HCT116 (cell line): Measurements from ENCODE around the gene LY6G6C. TPM values are rescaled to one million over a fixed set of nuclear protein-coding genes. Genes with fewer than 3 reads are reported as not detected.

Experiments
- ATAC-seq: fragments of 200-7000 bp; cut with Tn5 transposase; 2 replicates; pipeline ENCODE4 v1.9.1; 2020; ENCODE audit warnings: mild to moderate bottlenecking, moderate library complexity
- BruUV-seq: library from RNA; stranded (reverse); fragments of 400-500 nt; replicated peaks from 2 replicates; lab custom pipeline; 2021; lab: Mats Ljungman, UMichigan
- CTCF ChIA-PET: fragments of 300-600 bp; sonication (Branson Sonifier 250); formaldehyde crosslinking; loops from one replicate; lab custom pipeline; 2021; ENCODE audit warnings: antibody characterized with exemption; lab: Charles Lee
- POLR2A ChIA-PET: fragments of 300-600, 350-600 bp; sonication (Branson Sonifier 250); formaldehyde crosslinking; loops from one replicate; lab custom pipeline; 2021; ENCODE audit warnings: antibody characterized with exemption; lab: Charles Lee
- RAD21 ChIA-PET, 2 experiments: fragments of 300-600 bp; sonication (Branson Sonifier 250); formaldehyde crosslinking; loops; one replicate each; lab custom pipeline; 2023; ENCODE audit warnings: low total read pairs in 2 of 2; ENCODE audit not compliant: uncharacterized antibody in 2 of 2, unreplicated experiment in 2 of 2, low non-redundant PET in 1 of 2; lab: Charles Lee
- DNase-seq: peaks from one replicate; pipeline ENCODE4 v3.0.0-alpha.2; 2010; ENCODE audit warnings: low read depth, low spot score
- H2AFZ ChIP-seq: fragments of 200-600 bp; shearing (Covaris generic), sonication (generic); 2 replicates; pipeline ENCODE4 v1.6.1; 2017; ENCODE audit warnings: low read depth, mixed run types, mixed read lengths, antibody characterized with exemption, low read length; ENCODE audit not compliant: poor library complexity, severe bottlenecking
- H3K27ac ChIP-seq: 2 replicates; pipeline ENCODE4 v1.5.1; 2012; ENCODE audit warnings: low read depth, low read length
- H3K27me3 ChIP-seq: fragments of 200-600 bp; sonication (generic); 2 replicates; pipeline ENCODE4 v1.6.1; 2016; ENCODE audit warnings: mixed run types, low read length, mixed read lengths; ENCODE audit not compliant: insufficient read depth
- H3K36me3 ChIP-seq, 2 experiments: fragments of 200-500 bp in 1 of 2; fragments of 200-600 bp in 1 of 2; sonication (Bioruptor generic) in 1 of 2; sonication (generic) in 1 of 2; 2 replicates each; pipeline versions ENCODE4 v1.5.1 to v1.6.1; 2014 to 2016; ENCODE audit warnings: low read length in 2 of 2, inconsistent platforms in 1 of 2, mixed read lengths in 1 of 2, mixed run types in 1 of 2; ENCODE audit not compliant: insufficient read depth in 2 of 2, control insufficient read depth in 1 of 2
- H3K4me1 ChIP-seq, 2 experiments: fragments of 200-600 bp in 1 of 2; sonication (generic) in 1 of 2; 2 replicates each; pipeline versions ENCODE4 v1.5.1 to v1.6.1; 2012 to 2017; ENCODE audit warnings: low read length in 2 of 2, inconsistent platforms in 1 of 2, mild to moderate bottlenecking in 1 of 2, mixed read lengths in 1 of 2, mixed run types in 1 of 2, moderate library complexity in 1 of 2; ENCODE audit not compliant: insufficient read depth in 2 of 2, control insufficient read depth in 1 of 2
- H3K4me2 ChIP-seq: fragments of 200-600 bp; sonication (generic); 2 replicates; pipeline ENCODE4 v1.6.1; 2017; ENCODE audit warnings: mixed run types, low read length, mixed read lengths
- H3K4me3 ChIP-seq, 2 experiments: fragments of 200-600 bp in 1 of 2; sonication (generic) in 1 of 2; replicated peaks in 1 of 2; 2 replicates each; pipeline ENCODE4 v1.5.1; 2011 to 2016; ENCODE audit warnings: low read length in 2 of 2, control low read depth in 1 of 2, low read depth in 1 of 2, mild to moderate bottlenecking in 1 of 2, mixed read lengths in 1 of 2, mixed run types in 1 of 2
- H3K79me2 ChIP-seq: fragments of 200-600 bp; sonication (generic); 2 replicates; pipeline ENCODE4 v1.6.1; 2017; ENCODE audit warnings: mild to moderate bottlenecking, mixed run types, low read length, moderate library complexity, mixed read lengths; ENCODE audit not compliant: insufficient read depth
- H3K9ac ChIP-seq: fragments of 200-600 bp; sonication (generic); 2 replicates; pipeline ENCODE4 v1.6.1; 2016; ENCODE audit warnings: low read length, mixed read lengths
- H3K9me2 ChIP-seq: fragments of 200-600 bp; sonication (generic), shearing (Covaris generic); 2 replicates; pipeline ENCODE4 v1.6.1; 2017; ENCODE audit warnings: mixed run types, mild to moderate bottlenecking, moderate library complexity; ENCODE audit not compliant: insufficient read depth
- H3K9me3 ChIP-seq, 2 experiments: fragments of 200-500 bp in 1 of 2; fragments of 200-600 bp in 1 of 2; sonication (Bioruptor generic) in 1 of 2; sonication (generic) in 1 of 2; 2 replicates each; pipeline ENCODE4 v1.6.1; 2014 to 2017; ENCODE audit warnings: low read length in 2 of 2, mixed read lengths in 2 of 2, inconsistent platforms in 1 of 2, low read depth in 1 of 2, mild to moderate bottlenecking in 1 of 2, mixed run types in 1 of 2, moderate library complexity in 1 of 2; ENCODE audit not compliant: control insufficient read depth in 1 of 2, insufficient read depth in 1 of 2
- H4K20me1 ChIP-seq: fragments of 200-600 bp; sonication (generic), shearing (Covaris generic); 2 replicates; pipeline ENCODE4 v1.6.1; 2017; ENCODE audit warnings: mixed run types, mild to moderate bottlenecking, moderate library complexity; ENCODE audit not compliant: insufficient read depth
- CBX3 ChIP-seq: IDR thresholded peaks from 2 replicates; pipeline ENCODE4 v1.6.1; 2012; ENCODE audit warnings: low read depth
- CEBPB ChIP-seq: IDR thresholded peaks from 2 replicates; pipeline ENCODE4 v1.6.1; 2012; ENCODE audit warnings: low read depth
- EGR1 ChIP-seq: IDR thresholded peaks from 2 replicates; pipeline ENCODE4 v1.6.1; 2012; ENCODE audit warnings: low read depth
- EZH2 ChIP-seq: fragments of 200-600 bp; sonication (generic); IDR thresholded peaks from 2 replicates; pipeline ENCODE4 v1.6.1; 2017; ENCODE audit warnings: antibody characterized with exemption, mixed run types
- FOSL1 ChIP-seq: IDR thresholded peaks from 2 replicates; pipeline ENCODE4 v1.6.1; 2012; ENCODE audit warnings: low read depth
- POLR2A ChIP-seq: IDR thresholded peaks from 2 replicates; pipeline ENCODE4 v1.7.0; 2011; ENCODE audit warnings: borderline replicate concordance; ENCODE audit not compliant: insufficient read depth, insufficient read length; ENCODE audit errors: extremely low read depth
- POLR2AphosphoS5 ChIP-seq: IDR thresholded peaks from 2 replicates; pipeline ENCODE4 v1.6.1; 2011; ENCODE audit warnings: mild to moderate bottlenecking, low read depth, low read length, moderate library complexity
- SIN3A ChIP-seq: IDR thresholded peaks from 2 replicates; pipeline ENCODE4 v1.6.1; 2012; ENCODE audit warnings: low read depth
- SP1 ChIP-seq: IDR thresholded peaks from 2 replicates; pipeline ENCODE4 v1.6.1; 2012; ENCODE audit warnings: low read depth
- SRF ChIP-seq: IDR thresholded peaks from 2 replicates; pipeline ENCODE4 v1.6.1; 2012; ENCODE audit warnings: low read depth
- YY1 ChIP-seq: IDR thresholded peaks from 2 replicates; pipeline ENCODE4 v1.6.1; 2011; ENCODE audit warnings: low read length, low read depth, moderate library complexity, mild to moderate bottlenecking; ENCODE audit not compliant: insufficient replicate concordance; ENCODE audit errors: extremely low read depth
- ZBTB33 ChIP-seq: IDR thresholded peaks from 2 replicates; pipeline ENCODE4 v1.6.1; 2011; ENCODE audit warnings: mild to moderate bottlenecking, low read length, moderate library complexity; ENCODE audit not compliant: insufficient replicate concordance; ENCODE audit errors: extremely low read depth
- ZFX ChIP-seq: fragments of 450-650 bp; IDR thresholded peaks from 2 replicates; pipeline ENCODE4 v1.6.1; 2017
- ZNF274 ChIP-seq: fragments of 200-500 bp; sonication (Bioruptor generic); IDR thresholded peaks from 2 replicates; pipeline ENCODE4 v1.6.1; 2014; ENCODE audit warnings: mild to moderate bottlenecking, low read depth, low read length, inconsistent platforms
- intact Hi-C: fragments of 100-400 bp; cut with micrococcal nuclease; formaldehyde crosslinking; loops from 2 replicates; pipeline ENCODE4 v1.10.0; 2022
- total RNA-seq: library from RNA; stranded (reverse); gene quantifications from one replicate; pipeline ENCODE4 v1.2.1, GENCODE V29; 2021; ENCODE audit not compliant: unreplicated experiment
- TF ChIP-seq, protein P1 (sequence below): IDR thresholded peaks from 2 replicates; pipeline ENCODE4 v1.6.1; 2012
- TF ChIP-seq, protein P2 (sequence below): IDR thresholded peaks from 2 replicates; pipeline ENCODE4 v1.6.1; 2012
- TF ChIP-seq, protein P3 (sequence below): IDR thresholded peaks from 2 replicates; pipeline ENCODE4 v1.6.1; 2012; ENCODE audit warnings: low read depth

Gene LY6G6C
- total RNA-seq, 1 experiment from 2014 or later = 0.54 TPM

DNA sequence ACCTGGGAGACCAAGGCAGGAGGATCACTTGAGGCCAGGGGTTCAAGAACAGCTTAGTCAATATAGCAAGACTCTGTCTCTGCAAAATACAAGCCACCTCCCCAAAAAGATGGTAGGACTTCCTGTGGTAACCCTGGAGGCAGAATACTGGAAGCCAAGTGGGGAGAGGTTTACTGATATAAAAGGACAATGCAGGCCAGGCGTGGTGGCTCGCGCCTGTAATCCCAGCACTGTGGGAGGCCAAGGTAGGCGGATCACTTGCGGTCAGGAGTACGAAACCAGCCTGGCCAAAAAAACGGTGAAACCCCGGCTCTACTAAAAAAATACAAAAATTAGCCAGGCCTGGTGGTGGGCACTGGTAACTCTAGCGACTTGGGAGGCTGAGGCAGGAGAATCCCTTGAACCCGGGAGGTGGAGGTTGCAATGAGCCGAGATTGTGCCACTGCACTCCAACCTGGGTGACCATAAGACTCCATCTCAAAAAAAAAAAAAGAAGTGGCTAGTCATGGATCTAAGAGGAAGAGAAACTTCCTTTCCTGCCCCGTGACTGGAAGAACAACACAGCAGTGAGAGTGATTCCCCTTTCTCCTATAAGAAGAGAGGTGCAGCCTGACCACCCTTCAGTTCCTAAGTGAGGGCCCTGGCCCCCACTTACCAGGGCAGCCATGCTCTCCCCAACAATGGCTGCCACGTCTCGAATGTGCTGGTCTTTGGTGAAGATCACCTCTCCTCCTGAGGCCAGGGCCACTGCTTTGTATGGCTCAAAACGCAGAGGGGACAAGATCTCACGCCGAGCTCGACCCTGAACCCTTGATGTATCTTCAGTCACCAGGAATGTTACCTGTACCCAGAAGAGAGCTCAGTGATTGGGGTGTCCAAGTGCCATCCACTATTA, 47.1 kb upstream of the LY6G6C start:
- Histone ChIP-seq H3K79me2 (no peaks in the 10 kb centered on the region), H3K9me2 (no peaks in the 10 kb centered on the region), H3K27ac (no peak overlapping the region), H4K20me1 (no peaks in the 10 kb centered on the region), H2AFZ (no peak overlapping the region), H3K9ac (no peak overlapping the region), H3K9me3 (no peaks in the 10 kb centered on the region), H3K27me3 (no peaks in the 10 kb centered on the region), H3K4me2 (no peak overlapping the region), H3K4me1 (peaks cover 14 to 38% of the 10 kb centered on the region in 2 experiments; a peak in 3 of 4 replicates), H3K36me3 (no peaks in the 10 kb centered on the region), H3K4me3 (no peak overlapping the region)
- ChIA-PET POLR2A (interaction anchor here (0.9 to 2.1 kb wide), 2 partner anchors 53 to 59 kb away, joined by 3 to 18 read pairs; partner anchors contain the start of genes HSPA1B and LY6G6D), CTCF (interaction anchor here (0.9 to 2.2 kb wide), 6 partner anchors 29 to 65 kb away, joined by 3 to 25 read pairs (median 11); partner anchors contain the start of genes ABHD16A, DDAH2, HSPA1B and LSM2), RAD21 (interaction anchor here in 1 of 2 experiments (0.5 kb wide), 1 partner anchor 62 kb away, joined by 3 read pairs; no protein-coding TSS in a partner anchor)
- intact Hi-C loops = loop anchor here (1.0 kb wide), 1 partner anchor 88 kb away; no protein-coding TSS in a partner anchor
- no TSS peak for BruUV-seq
- TF ChIP-seq CEBPB = no peak
- TF ChIP-seq SP1 = no peak
- no peak for TF ChIP-seq EGR1
- TF ChIP-seq POLR2A = no peak
- TF ChIP-seq, protein P1, sequence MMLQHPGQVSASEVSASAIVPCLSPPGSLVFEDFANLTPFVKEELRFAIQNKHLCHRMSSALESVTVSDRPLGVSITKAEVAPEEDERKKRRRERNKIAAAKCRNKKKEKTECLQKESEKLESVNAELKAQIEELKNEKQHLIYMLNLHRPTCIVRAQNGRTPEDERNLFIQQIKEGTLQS = no peak
- TF ChIP-seq YY1 = no peak
- TF ChIP-seq FOSL1 = no peak
- TF ChIP-seq CBX3 = no peak
- no peak for TF ChIP-seq SRF
- TF ChIP-seq SIN3A = no peak
- TF ChIP-seq ZFX = no peak
- TF ChIP-seq EZH2 = no peak
- TF ChIP-seq, protein P2, sequence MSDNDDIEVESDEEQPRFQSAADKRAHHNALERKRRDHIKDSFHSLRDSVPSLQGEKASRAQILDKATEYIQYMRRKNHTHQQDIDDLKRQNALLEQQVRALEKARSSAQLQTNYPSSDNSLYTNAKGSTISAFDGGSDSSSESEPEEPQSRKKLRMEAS = no peak
- TF ChIP-seq, protein P3, sequence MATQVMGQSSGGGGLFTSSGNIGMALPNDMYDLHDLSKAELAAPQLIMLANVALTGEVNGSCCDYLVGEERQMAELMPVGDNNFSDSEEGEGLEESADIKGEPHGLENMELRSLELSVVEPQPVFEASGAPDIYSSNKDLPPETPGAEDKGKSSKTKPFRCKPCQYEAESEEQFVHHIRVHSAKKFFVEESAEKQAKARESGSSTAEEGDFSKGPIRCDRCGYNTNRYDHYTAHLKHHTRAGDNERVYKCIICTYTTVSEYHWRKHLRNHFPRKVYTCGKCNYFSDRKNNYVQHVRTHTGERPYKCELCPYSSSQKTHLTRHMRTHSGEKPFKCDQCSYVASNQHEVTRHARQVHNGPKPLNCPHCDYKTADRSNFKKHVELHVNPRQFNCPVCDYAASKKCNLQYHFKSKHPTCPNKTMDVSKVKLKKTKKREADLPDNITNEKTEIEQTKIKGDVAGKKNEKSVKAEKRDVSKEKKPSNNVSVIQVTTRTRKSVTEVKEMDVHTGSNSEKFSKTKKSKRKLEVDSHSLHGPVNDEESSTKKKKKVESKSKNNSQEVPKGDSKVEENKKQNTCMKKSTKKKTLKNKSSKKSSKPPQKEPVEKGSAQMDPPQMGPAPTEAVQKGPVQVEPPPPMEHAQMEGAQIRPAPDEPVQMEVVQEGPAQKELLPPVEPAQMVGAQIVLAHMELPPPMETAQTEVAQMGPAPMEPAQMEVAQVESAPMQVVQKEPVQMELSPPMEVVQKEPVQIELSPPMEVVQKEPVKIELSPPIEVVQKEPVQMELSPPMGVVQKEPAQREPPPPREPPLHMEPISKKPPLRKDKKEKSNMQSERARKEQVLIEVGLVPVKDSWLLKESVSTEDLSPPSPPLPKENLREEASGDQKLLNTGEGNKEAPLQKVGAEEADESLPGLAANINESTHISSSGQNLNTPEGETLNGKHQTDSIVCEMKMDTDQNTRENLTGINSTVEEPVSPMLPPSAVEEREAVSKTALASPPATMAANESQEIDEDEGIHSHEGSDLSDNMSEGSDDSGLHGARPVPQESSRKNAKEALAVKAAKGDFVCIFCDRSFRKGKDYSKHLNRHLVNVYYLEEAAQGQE = no peak
- no peak for TF ChIP-seq POLR2AphosphoS5
- TF ChIP-seq ZNF274 = no peak
- TF ChIP-seq ZBTB33 = no peak
- DNase-seq (no peak), ATAC-seq (no peak)
